Erythroblast (primary cell): ENCODE measurements around the gene NEMP2.

Source experiments
- GATA1 ChIP-seq: IDR thresholded peaks from 2 replicates; pipeline ENCODE4 v1.6.1; 2011; ENCODE audit warnings: low read depth, mild to moderate bottlenecking, control low read depth, low read length, moderate library complexity
- POLR2A ChIP-seq: IDR thresholded peaks from 2 replicates; pipeline ENCODE4 v1.6.1; 2011; ENCODE audit warnings: mild to moderate bottlenecking, low read length

DNA sequence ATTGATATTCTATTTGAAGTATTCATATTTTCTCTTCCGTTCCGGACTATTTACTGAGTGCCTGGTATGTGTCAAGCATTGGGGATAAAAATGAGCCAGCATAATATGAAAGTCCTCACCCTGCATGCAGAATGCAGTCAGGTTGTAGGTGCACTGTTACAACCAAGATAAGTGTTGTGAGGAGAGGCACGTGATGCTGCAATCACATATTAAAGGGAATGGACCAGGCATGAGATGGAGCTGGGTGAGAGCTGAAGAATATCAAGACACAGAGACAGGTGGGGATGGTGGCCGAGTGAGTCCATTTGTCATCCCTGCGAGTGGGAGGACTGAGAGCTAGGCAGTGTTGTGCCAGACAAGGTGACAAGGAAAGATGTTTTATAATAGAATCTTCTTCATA lies 74.0 kb downstream of the NEMP2 start:
- TF ChIP-seq POLR2A (no peak), GATA1 (no peak)
